BJ (cell line): ENCODE data around the gene ZNF385B. TPM values are rescaled to one million over a fixed set of nuclear protein-coding genes. Genes with fewer than 3 reads are reported as not detected.
A peak's percentile ranks its signal among the peaks of the same experiment; 100 is the strongest.

ENCODE experiments used
- CTCF ChIA-PET: fragments of 350-600 bp; formaldehyde crosslinking; extraction: SDS; loops from one replicate; lab custom pipeline; 2021; ENCODE audit warnings: antibody characterized with exemption, inconsistent platforms; lab: Yijun Ruan, JAX
- POLR2A ChIA-PET: fragments of 300-600 bp; sonication (Branson Sonifier 250); formaldehyde crosslinking; extraction: SDS; loops from one replicate; lab custom pipeline; 2021; ENCODE audit warnings: antibody characterized with exemption; lab: Charles Lee
- DNase-seq: peaks from one replicate; pipeline ENCODE4 v3.0.0-alpha.2; 2011; ENCODE audit warnings: low read depth
- H3K27me3 ChIP-seq: 2 replicates; pipeline ENCODE4 v1.6.0; 2011; ENCODE audit warnings: low read length; ENCODE audit not compliant: control insufficient read depth, insufficient read depth
- H3K36me3 ChIP-seq: 2 replicates; pipeline ENCODE4 v1.5.1; 2011; ENCODE audit warnings: low read length; ENCODE audit not compliant: control insufficient read depth, insufficient read depth
- H3K4me3 ChIP-seq: 2 replicates; pipeline ENCODE4 v1.5.1; 2011; ENCODE audit warnings: low read depth, mild to moderate bottlenecking, control low read depth, low read length
- CTCF ChIP-seq: IDR thresholded peaks from 2 replicates; pipeline ENCODE4 v1.5.1; 2011; ENCODE audit warnings: low read depth, mild to moderate bottlenecking, control low read depth, inconsistent platforms, low read length, moderate library complexity; ENCODE audit not compliant: insufficient read depth
- polyA plus RNA-seq: library from polyadenylated mRNA; depleted of rRNA; stranded (reverse); fragments of >200 nt; gene quantifications from 2 replicates; pipeline ENCODE4 v1.2.3, GENCODE V29; 2011

The ZNF385B gene
- polyA plus RNA-seq, 1 experiment, result 0.22 TPM

GRCh38 chr2:179428649-179429048 is 432.8 kb downstream of the ZNF385B start:
- no peak for DNase-seq
- CTCF ChIA-PET, result interaction anchor here (1.2 kb wide), 1 partner anchor 13 kb away, joined by 3 read pairs; no protein-coding TSS in a partner anchor
- H3K4me3 ChIP-seq, result no peak overlapping the region

DNA sequence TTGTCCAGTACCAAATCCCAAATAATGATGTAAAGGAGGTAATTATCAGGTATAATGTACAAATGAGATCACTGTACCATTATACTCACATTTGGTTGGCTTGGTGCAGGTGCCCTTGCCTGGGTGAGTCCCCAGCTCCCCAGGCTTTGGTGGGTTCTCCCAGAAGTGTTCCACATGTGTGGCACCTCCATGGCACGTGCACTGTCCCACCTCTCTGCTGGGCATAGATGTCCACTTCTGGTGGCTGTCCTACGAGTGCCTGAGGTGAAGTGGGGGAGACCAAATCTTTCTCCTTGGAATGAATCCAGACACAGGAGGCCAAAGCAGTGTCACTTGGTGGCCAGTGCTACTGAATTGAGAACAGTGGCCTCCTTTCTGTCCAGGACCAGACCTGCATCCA is 434.3 kb downstream of the ZNF385B start:
- Histone ChIP-seq H3K36me3 (no peaks in the 10 kb centered on the region), H3K27me3 (no peaks in the 10 kb centered on the region), H3K4me3 (no peak overlapping the region)
- POLR2A ChIA-PET, result no interaction called here
- no peak for TF ChIP-seq CTCF
- CTCF ChIA-PET, result no interaction called here
- no peak for DNase-seq

More at GRCh38 chr2:179428649-179429048, 432.8 kb downstream of the ZNF385B start:
- no peak for TF ChIP-seq CTCF
- POLR2A ChIA-PET, result no interaction called here
- no peaks in the 10 kb centered on the region for H3K36me3 ChIP-seq
- H3K27me3 ChIP-seq, result no peaks in the 10 kb centered on the region

GRCh38 chr2:179424571-179424970 is 436.8 kb downstream of the ZNF385B start:
- ChIA-PET CTCF (interaction anchor here (0.8 to 5.7 kb wide), 5 partner anchors 8 to 325 kb away, joined by 3 to 33 read pairs (median 6); no protein-coding TSS in a partner anchor), POLR2A (no interaction called here)
- H3K4me3 ChIP-seq, result no peak overlapping the region
- no peaks in the 10 kb centered on the region for H3K27me3 ChIP-seq
- no peaks in the 10 kb centered on the region for H3K36me3 ChIP-seq
- TF ChIP-seq CTCF, result no peak
- DNase-seq, result no peak

GRCh38 chr2:179422037-179422643 is 439.3 kb downstream of the ZNF385B start:
- Histone ChIP-seq H3K27me3 (no peaks in the 10 kb centered on the region), H3K36me3 (no peaks in the 10 kb centered on the region), H3K4me3 (no peak overlapping the region)
- ChIA-PET CTCF (interaction anchor here (0.6 to 5.7 kb wide), 21 partner anchors 10 to 330 kb away, joined by 3 to 33 read pairs (median 4); no protein-coding TSS in a partner anchor), POLR2A (interaction anchor here (0.7 kb wide), 1 partner anchor 585 kb away, joined by 5 read pairs; no protein-coding TSS in a partner anchor)
- peak; percentile 83 for TF ChIP-seq CTCF
- no peak for DNase-seq

- Histone ChIP-seq H3K36me3 (no peaks in the 10 kb centered on the region), H3K4me3 (no peak overlapping the region), H3K27me3 (no peaks in the 10 kb centered on the region)
- no peak for DNase-seq
- ChIA-PET POLR2A (no interaction called here), CTCF (interaction anchor here (1.4 kb wide), 1 partner anchor 334 kb away, joined by 3 read pairs; no protein-coding TSS in a partner anchor)
- TF ChIP-seq CTCF, result no peak
Observed at GRCh38 chr2:179417436-179417949, 443.9 kb downstream of the ZNF385B start.
